Cardiac muscle cell (in vitro differentiated cells and primary cell): ENCODE results near the gene BLACAT1. TPM values are rescaled to one million over a fixed set of nuclear protein-coding genes. Genes with fewer than 3 reads are reported as not detected.
"Not testable (repeated sequence)": the region's sequence is repeated elsewhere in the genome, so short reads cannot be mapped to it uniquely, and the experiment has no call there.

ENCODE experiments used
- DNase-seq, 2 donors: peaks; one replicate each; pipeline versions ENCODE4 v3.0.0 to v3.0.0-alpha.2; 2010 to 2017; ENCODE audit warnings: low read depth in 1 of 2, low spot score in 1 of 2
- H3K27ac ChIP-seq: fragments of 200-600 bp; sonication (generic); 2 replicates; pipeline ENCODE4 v1.5.1; 2016
- H3K27me3 ChIP-seq: fragments of 200-600 bp; sonication (generic); 2 replicates; pipeline ENCODE4 v1.6.0; 2016; ENCODE audit warnings: control low read depth
- H3K36me3 ChIP-seq: fragments of 200-600 bp; sonication (generic); 2 replicates; pipeline ENCODE4 v1.5.1; 2016; ENCODE audit warnings: control low read depth
- H3K4me1 ChIP-seq: fragments of 200-600 bp; sonication (generic); 2 replicates; pipeline ENCODE4 v1.8.1; 2017; ENCODE audit warnings: low read depth, mild to moderate bottlenecking, mixed run types
- H3K4me3 ChIP-seq: fragments of 200-600 bp; sonication (generic); 2 replicates; pipeline ENCODE4 v1.5.1; 2016; ENCODE audit warnings: mild to moderate bottlenecking
- H3K9me3 ChIP-seq: fragments of 200-600 bp; sonication (generic); 2 replicates; pipeline ENCODE4 v1.5.1; 2017; ENCODE audit warnings: low read depth, mild to moderate bottlenecking, control low read depth
- polyA plus RNA-seq: library from polyadenylated mRNA; unstranded; fragments of >200 nt; fragmentation: Nextera tagmentation; extraction: Ambion mirVana; gene quantifications from 2 replicates; pipeline ENCODE4 v1.2.1, GENCODE V29; 2016
- total RNA-seq: library from RNA; depleted of rRNA; stranded (reverse); fragments of >200 nt; gene quantifications from 2 replicates; pipeline ENCODE4 v1.2.3, GENCODE V29; 2016
- TF ChIP-seq, protein P1 (sequence below): IDR thresholded peaks from 2 replicates; pipeline ENCODE4 v1.5.1; 2012; ENCODE audit warnings: low read depth, mild to moderate bottlenecking, low read length

Gene BLACAT1
- total and polyA plus RNA-seq, 2 experiments from 2014 or later = 0.66 TPM; not detected in 1

DNA sequence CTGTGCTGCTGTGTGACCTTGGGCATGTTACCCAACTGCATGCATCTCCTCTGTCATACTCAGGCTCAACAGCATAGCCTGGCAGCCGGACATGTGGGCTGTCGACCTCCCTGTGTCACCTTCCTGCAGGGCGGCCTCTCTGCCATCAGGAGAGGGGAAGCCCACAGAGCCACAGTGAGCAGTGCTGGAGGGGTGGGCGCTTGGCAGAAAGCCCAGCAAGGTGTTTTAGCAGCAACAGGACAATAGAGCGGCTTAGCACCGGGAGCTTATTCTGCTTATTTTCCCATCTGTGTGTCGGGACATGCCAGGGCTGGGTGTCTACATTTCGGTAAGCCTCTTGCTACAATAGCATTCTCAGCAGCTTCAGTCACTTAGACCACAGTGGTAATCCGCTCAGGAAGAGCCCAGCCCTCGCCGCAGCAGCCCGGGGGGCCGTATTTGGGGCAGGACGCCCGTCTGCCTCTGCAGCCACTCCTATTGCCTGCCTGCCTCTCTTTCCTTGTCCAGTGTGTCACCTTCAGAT is 25.8 kb upstream of the BLACAT1 start:
- Histone ChIP-seq H3K27ac (no peak overlapping the region), H3K9me3 (no peaks in the 10 kb centered on the region), H3K4me3 (no peak overlapping the region), H3K27me3 (peaks cover 8% of the 10 kb centered on the region), H3K36me3 (no peaks in the 10 kb centered on the region), H3K4me1 (no peaks in the 10 kb centered on the region)
- TF ChIP-seq, protein P1, sequence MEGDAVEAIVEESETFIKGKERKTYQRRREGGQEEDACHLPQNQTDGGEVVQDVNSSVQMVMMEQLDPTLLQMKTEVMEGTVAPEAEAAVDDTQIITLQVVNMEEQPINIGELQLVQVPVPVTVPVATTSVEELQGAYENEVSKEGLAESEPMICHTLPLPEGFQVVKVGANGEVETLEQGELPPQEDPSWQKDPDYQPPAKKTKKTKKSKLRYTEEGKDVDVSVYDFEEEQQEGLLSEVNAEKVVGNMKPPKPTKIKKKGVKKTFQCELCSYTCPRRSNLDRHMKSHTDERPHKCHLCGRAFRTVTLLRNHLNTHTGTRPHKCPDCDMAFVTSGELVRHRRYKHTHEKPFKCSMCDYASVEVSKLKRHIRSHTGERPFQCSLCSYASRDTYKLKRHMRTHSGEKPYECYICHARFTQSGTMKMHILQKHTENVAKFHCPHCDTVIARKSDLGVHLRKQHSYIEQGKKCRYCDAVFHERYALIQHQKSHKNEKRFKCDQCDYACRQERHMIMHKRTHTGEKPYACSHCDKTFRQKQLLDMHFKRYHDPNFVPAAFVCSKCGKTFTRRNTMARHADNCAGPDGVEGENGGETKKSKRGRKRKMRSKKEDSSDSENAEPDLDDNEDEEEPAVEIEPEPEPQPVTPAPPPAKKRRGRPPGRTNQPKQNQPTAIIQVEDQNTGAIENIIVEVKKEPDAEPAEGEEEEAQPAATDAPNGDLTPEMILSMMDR = no peak
- DNase-seq = no peak

DNA sequence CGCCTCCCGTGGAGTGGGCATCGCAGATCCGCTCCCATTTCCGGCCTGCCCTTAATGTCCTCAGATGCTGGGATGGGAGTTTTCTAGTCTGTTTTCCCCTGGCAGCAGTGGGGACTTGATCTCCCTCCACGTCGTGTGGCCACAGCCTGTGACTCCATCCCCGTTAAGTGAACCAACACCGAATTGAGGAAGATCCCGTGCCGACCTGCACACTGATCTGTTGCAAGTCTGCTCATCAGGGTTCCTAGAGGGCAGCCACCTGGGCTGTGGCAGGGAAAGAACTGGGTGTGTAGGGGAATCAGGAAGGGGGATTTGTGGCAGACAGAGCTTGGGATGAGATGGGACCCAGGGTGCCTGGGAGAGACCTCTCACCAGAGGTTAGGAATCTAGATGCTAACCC is 25.4 kb upstream of the BLACAT1 start:
- TF ChIP-seq, protein P1 = no peak
- no peak overlapping the region for H3K4me3 ChIP-seq
- peaks cover 8% of the 10 kb centered on the region for H3K27me3 ChIP-seq
- no peaks in the 10 kb centered on the region for H3K36me3 ChIP-seq
- H3K4me1 ChIP-seq = no peaks in the 10 kb centered on the region
- DNase-seq = no peak
- no peak overlapping the region for H3K27ac ChIP-seq
- no peaks in the 10 kb centered on the region for H3K9me3 ChIP-seq

DNA sequence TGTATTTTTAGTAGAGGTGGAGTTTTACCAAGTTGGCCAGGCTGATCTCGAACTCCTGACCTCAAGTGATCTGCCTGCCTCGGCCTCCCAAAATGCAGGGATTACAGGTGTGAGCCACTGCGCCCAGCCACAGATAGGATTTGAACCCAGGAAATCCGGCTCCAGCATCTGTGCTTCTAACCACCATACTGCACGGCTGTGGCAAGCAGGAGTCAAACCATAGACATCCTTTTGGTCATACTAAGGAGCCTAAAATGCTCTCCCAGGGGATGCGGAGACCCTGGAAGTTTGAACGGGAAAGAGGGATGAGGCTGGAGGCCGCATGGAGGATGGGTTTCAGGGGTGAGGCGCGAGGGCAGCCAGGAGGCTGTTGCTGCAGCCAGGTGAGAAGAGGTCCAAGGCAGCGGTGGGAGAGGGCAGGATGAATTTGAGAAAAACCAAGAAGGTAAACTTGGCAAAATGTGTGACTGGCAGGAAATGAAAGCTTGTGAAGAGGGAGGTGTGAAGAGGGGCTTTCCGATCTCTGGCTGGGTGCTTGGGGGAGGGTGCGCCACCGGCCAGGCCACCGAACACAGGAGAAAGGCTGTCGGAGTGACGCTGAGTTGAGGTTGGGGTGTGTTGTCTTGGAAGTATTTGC is 24.6 kb upstream of the BLACAT1 start:
- H3K27ac ChIP-seq = no peak overlapping the region
- H3K27me3 ChIP-seq = peaks cover 8% of the 10 kb centered on the region
- no peaks in the 10 kb centered on the region for H3K9me3 ChIP-seq
- DNase-seq = no peak
- TF ChIP-seq, protein P1 = no peak
- H3K4me3 ChIP-seq = no peak overlapping the region
- no peaks in the 10 kb centered on the region for H3K36me3 ChIP-seq
- no peaks in the 10 kb centered on the region for H3K4me1 ChIP-seq

DNA sequence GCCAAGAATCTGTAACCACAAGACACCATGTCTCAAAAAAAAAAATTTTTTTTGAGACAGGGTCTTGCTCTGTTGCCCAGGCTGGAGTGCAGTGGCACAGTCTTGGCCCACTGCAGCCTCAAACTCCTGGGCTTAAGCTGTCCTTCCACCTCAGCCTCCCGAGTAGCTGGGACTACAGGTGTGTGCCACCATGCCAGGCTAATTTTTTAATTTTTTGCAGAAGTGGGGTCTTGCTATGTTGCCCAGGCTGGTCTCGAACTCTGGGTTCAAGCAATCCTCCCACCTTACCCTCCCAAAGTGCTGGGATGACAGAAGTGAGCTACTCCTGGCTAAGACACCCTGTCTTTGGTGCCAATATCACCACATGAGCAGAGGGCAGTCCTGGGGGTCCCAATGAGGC is 23.1 kb upstream of the BLACAT1 start:
- DNase-seq, H3K36me3 ChIP-seq, H3K27ac ChIP-seq, H3K27me3 ChIP-seq, H3K9me3 ChIP-seq, H3K4me1 ChIP-seq, H3K4me3 ChIP-seq: not testable (repeated sequence)

DNA sequence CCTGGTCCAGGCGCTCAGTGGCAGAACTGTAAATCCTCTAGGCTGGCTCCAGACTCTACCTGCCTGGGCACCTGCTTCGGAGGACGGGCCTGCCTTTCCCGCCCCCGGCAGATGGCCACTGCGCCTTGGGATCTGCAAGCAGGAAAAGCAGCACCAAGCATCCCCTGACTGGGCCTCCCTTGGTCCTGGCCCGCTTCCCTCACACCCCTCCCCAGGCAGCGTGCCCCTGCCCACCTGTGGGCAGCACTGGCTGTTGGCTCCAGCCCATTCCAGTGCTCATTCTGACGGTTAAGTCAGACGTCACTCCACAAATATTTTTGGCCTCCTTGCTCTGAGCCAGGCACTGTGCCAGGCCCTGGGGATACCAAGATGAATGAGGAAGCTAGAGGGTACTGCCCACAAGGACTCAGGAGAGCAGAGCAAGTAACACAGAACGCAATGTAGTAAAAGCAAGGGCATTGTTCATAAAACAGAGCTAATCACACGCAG is 22.0 kb upstream of the BLACAT1 start:
- no peaks in the 10 kb centered on the region for H3K36me3 ChIP-seq
- H3K27ac ChIP-seq = no peak overlapping the region
- TF ChIP-seq, protein P1 = no peak
- H3K9me3 ChIP-seq = no peaks in the 10 kb centered on the region
- no peak overlapping the region for H3K4me3 ChIP-seq
- H3K4me1 ChIP-seq = no peaks in the 10 kb centered on the region
- H3K27me3 ChIP-seq = peaks cover 8% of the 10 kb centered on the region
- DNase-seq = peak in 1 of 2 donors; percentile 64

DNA sequence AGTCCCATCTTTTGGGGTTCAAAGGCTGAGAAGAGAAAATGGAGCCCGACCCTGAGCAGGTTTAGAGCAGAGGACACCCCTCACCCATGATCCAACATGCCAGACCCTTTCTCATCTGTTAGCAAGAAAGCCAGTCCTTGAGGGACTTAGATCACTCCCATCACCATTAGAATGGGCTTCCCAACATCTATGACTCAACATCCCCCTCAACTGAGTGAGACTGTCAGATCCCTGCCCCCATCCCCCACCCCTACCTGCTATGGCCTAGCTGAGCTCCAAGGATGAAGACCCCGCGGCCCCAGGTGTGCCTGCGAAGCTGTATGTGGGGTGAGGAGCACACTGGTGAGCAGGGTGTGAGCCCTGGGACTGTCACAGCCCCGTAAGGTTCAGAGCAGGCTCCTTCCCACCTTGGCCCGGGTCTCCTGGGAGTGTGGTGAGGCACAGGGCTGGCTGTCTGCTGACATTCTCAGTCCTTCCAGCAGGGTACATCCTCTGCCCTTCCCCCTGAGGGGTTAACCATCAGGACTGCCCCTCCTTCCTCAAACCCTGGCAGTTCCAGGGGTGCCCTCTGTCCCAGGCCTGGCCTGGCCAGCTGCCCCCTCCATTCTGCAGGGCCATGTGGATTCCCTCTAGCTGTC is 21.4 kb upstream of the BLACAT1 start:
- TF ChIP-seq, protein P1 = no peak
- DNase-seq = no peak

More for the DNA sequence above, 21.4 kb upstream of the BLACAT1 start:
- Histone ChIP-seq H3K9me3 (no peaks in the 10 kb centered on the region), H3K27ac (no peak overlapping the region), H3K4me3 (no peak overlapping the region), H3K36me3 (no peaks in the 10 kb centered on the region), H3K27me3 (peaks cover 8% of the 10 kb centered on the region), H3K4me1 (no peaks in the 10 kb centered on the region)
